Measurements from ENCODE around the gene LBX2. TPM values are rescaled to one million over a fixed set of nuclear protein-coding genes. Genes with fewer than 3 reads are reported as not detected.
"Not testable (repeated sequence)": the region's sequence is repeated elsewhere in the genome, so short reads cannot be mapped to it uniquely, and the experiment has no call there.

Gene LBX2
- polyA plus RNA-seq, 1 donor (not counting 4 experiments of a cell fraction or from before 2014, with no cell fraction given): 0.09 TPM

DNA sequence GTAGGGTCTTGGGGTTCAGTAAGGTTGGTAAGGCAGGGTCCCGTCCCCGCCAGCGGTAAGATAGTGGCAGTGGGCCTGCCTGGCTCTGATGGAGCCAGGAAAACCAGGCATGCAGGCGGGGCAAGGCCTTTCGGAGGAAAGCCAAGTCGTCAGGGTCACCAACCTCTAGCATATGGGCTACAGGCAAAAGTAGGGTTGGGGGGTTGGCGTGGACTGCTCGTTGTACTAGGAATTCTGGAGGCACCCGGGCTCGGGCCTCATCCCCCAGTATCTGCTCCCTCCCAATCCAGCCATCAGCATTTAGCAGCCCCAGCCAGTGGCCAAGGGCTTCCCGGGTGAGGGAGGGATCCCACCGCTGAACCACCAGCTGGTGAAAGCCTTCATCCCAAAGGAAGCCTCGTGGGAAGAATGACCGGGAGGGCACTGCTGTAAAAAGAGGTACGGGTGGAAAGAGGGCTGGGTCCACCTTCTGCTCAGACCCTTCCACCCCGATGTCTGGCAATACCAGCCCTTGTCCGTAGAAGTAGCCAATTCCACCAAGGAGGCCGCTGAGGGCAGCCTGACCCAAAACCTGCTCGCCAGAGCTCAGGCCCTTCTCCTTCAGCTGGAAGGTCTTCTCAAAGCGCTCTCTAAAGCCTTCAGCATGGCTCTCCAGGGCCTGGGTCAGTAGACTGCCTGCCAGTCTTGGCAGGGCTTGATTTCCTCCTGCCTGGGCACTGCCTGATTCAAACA is 37.2 kb downstream of the LBX2 start:
- Histone ChIP-seq H4K20me1 (ENCODE audit: control insufficient read depth, extremely low read depth, insufficient read depth, low read length) (no peaks in the 10 kb centered on the region), H3K4me3 (ENCODE audit: control insufficient read depth in 2 of 3, extremely low read depth in 1 of 3, insufficient read depth in 2 of 3, low read depth in 1 of 3, low read length in 3 of 3) (no peak overlapping the region), H3K27me3 (ENCODE audit: control insufficient read depth, extremely low read depth, insufficient read depth, low read length) (no peaks in the 10 kb centered on the region), H3K4me1 (ENCODE audit: control insufficient read depth, extremely low read depth, insufficient read depth, low read length) (no peaks in the 10 kb centered on the region), H3K36me3 (ENCODE audit: control insufficient read depth in 2 of 2, extremely low read depth in 1 of 2, insufficient read depth in 2 of 2, low read length in 2 of 2) (peaks cover 12 to 25% of the 10 kb centered on the region in 2 experiments), H3K79me2 (ENCODE audit: control insufficient read depth, insufficient read depth, low read length) (peaks cover 26% of the 10 kb centered on the region), H2AFZ (ENCODE audit: control insufficient read depth, low read length) (no peak overlapping the region), H3K27ac (ENCODE audit: control insufficient read depth, insufficient read depth, low read length) (no peak overlapping the region), H3K9ac (ENCODE audit: control insufficient read depth, extremely low read depth, insufficient read depth, low read length) (no peak overlapping the region), H3K9me3 (ENCODE audit: control insufficient read depth, low read depth, low read length) (no peaks in the 10 kb centered on the region), H3K4me2 (ENCODE audit: control insufficient read depth, extremely low read depth, insufficient read depth, low read depth, low read length) (no peak overlapping the region), H3K9me1 (ENCODE audit: control insufficient read depth, extremely low read depth, insufficient read depth, low read length) (no peaks in the 10 kb centered on the region)
- FAIRE-seq (no peak), DNase-seq (ENCODE audit: low read depth, low spot score) (no peak)
- TF ChIP-seq CTCF (optimal IDR thresholded peaks at IDR 0.05 in 1 of 3, IDR thresholded peaks at IDR 0.05 in 1 of 3, conservative IDR thresholded peaks at IDR 0.05 in 1 of 3; ENCODE audit: extremely low read depth in 1 of 3, insufficient read depth in 2 of 3, low read length in 3 of 3) (no peak), EZH2 (IDR thresholded peaks at IDR 0.05; ENCODE audit: low read length) (no peak)
- dilution Hi-C loops (cut with MboI; ENCODE audit: extremely low pct_ligation_motif_present, low sequenced_read_pairs): no loop called here

DNA sequence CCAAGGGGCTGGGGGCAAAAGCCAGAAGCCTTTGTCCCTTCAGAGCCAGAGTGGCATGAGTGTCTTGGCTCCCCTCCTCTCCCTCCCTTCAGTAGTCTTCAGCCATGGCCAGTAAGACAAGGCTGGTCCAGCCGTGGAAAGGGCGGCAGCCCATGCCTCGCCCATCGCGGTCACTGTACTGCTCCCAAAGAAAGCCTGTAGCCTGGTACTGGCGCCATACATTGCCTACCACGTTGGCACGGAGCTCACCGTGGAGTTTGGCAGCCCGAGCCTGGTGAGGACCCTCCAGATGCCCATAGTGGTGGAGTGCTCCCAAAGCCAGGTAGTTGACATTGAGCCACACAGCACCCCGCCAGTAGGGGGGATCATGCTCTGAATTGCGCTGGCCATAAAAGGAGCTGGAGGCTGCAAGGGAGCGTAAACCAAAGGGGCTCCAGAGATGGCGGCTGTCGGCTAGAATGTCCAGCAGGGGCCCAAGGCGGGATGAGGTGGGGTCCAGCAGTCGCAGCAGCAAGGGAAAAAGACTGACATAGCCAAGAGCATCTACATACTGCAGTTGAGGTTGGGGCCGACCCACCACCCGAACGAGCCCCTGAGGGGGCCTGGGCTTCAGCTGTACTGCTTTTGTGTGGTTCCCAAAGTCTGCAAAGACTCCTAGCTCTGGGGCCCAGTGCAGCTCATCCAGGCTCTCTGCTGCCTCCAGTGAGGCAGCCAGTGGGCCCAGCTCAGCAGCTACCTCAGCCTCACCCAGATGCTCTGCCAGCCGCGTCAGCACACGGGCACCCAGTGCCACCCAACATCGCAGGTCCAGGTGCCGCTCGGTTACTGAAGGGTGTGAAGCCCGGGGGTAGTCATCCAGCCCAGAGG is 38.0 kb downstream of the LBX2 start:
- Histone ChIP-seq H3K9ac (ENCODE audit: control insufficient read depth, extremely low read depth, insufficient read depth, low read length) (no peak overlapping the region), H3K79me2 (ENCODE audit: control insufficient read depth, insufficient read depth, low read length) (peaks cover 30% of the 10 kb centered on the region), H3K4me2 (ENCODE audit: control insufficient read depth, extremely low read depth, insufficient read depth, low read depth, low read length) (no peak overlapping the region), H3K9me1 (ENCODE audit: control insufficient read depth, extremely low read depth, insufficient read depth, low read length) (no peaks in the 10 kb centered on the region), H3K36me3 (ENCODE audit: control insufficient read depth in 2 of 2, extremely low read depth in 1 of 2, insufficient read depth in 2 of 2, low read length in 2 of 2) (peaks cover 12 to 25% of the 10 kb centered on the region in 2 experiments), H3K27me3 (ENCODE audit: control insufficient read depth, extremely low read depth, insufficient read depth, low read length) (no peaks in the 10 kb centered on the region), H4K20me1 (ENCODE audit: control insufficient read depth, extremely low read depth, insufficient read depth, low read length) (no peaks in the 10 kb centered on the region), H3K27ac (ENCODE audit: control insufficient read depth, insufficient read depth, low read length) (no peak overlapping the region), H3K4me1 (ENCODE audit: control insufficient read depth, extremely low read depth, insufficient read depth, low read length) (peaks cover 7% of the 10 kb centered on the region), H3K9me3 (ENCODE audit: control insufficient read depth, low read depth, low read length) (no peaks in the 10 kb centered on the region), H3K4me3 (ENCODE audit: control insufficient read depth in 2 of 3, extremely low read depth in 1 of 3, insufficient read depth in 2 of 3, low read depth in 1 of 3, low read length in 3 of 3) (no peak overlapping the region), H2AFZ (ENCODE audit: control insufficient read depth, low read length) (no peak overlapping the region)
- dilution Hi-C loops (cut with MboI; ENCODE audit: extremely low pct_ligation_motif_present, low sequenced_read_pairs): no loop called here
- TF ChIP-seq EZH2 (IDR thresholded peaks at IDR 0.05; ENCODE audit: low read length) (no peak), CTCF (optimal IDR thresholded peaks at IDR 0.05 in 1 of 3, IDR thresholded peaks at IDR 0.05 in 1 of 3, conservative IDR thresholded peaks at IDR 0.05 in 1 of 3; ENCODE audit: extremely low read depth in 1 of 3, insufficient read depth in 2 of 3, low read length in 3 of 3) (peak in 1 of 3 experiments; percentile 39)
- DNase-seq (ENCODE audit: low read depth, low spot score) (no peak), FAIRE-seq (no peak)

GRCh38 chr2:74460187-74460586 is 39.2 kb downstream of the LBX2 start:
- dilution Hi-C loops (cut with MboI; ENCODE audit: extremely low pct_ligation_motif_present, low sequenced_read_pairs); H3K27ac ChIP-seq (ENCODE audit: control insufficient read depth, insufficient read depth, low read length); H3K9ac ChIP-seq (ENCODE audit: control insufficient read depth, extremely low read depth, insufficient read depth, low read length); H2AFZ ChIP-seq (ENCODE audit: control insufficient read depth, low read length); H3K9me3 ChIP-seq (ENCODE audit: control insufficient read depth, low read depth, low read length); H3K27me3 ChIP-seq (ENCODE audit: control insufficient read depth, extremely low read depth, insufficient read depth, low read length); H4K20me1 ChIP-seq (ENCODE audit: control insufficient read depth, extremely low read depth, insufficient read depth, low read length); H3K4me2 ChIP-seq (ENCODE audit: control insufficient read depth, extremely low read depth, insufficient read depth, low read depth, low read length); DNase-seq (ENCODE audit: low read depth, low spot score); FAIRE-seq; H3K4me3 ChIP-seq (ENCODE audit: control insufficient read depth in 2 of 3, extremely low read depth in 1 of 3, insufficient read depth in 2 of 3, low read depth in 1 of 3, low read length in 3 of 3); H3K9me1 ChIP-seq (ENCODE audit: control insufficient read depth, extremely low read depth, insufficient read depth, low read length): not testable (repeated sequence)
- Histone ChIP-seq H3K79me2 (ENCODE audit: control insufficient read depth, insufficient read depth, low read length) (peaks cover 37% of the 10 kb centered on the region), H3K4me1 (ENCODE audit: control insufficient read depth, extremely low read depth, insufficient read depth, low read length) (peaks cover 17% of the 10 kb centered on the region), H3K36me3 (ENCODE audit: control insufficient read depth in 2 of 2, extremely low read depth in 1 of 2, insufficient read depth in 2 of 2, low read length in 2 of 2) (peaks cover 12 to 25% of the 10 kb centered on the region in 2 experiments)

All from keratinocyte (primary cell).